Activated CD8-positive, alpha-beta memory T cell treated with anti-CD3 and anti-CD28 coated beads for 1 hour (primary cell): Measurements from ENCODE around the gene ELAVL3.
A peak's percentile ranks its signal among the peaks of the same experiment; 100 is the strongest.
"Not testable (repeated sequence)": the region's sequence is repeated elsewhere in the genome, so short reads cannot be mapped to it uniquely, and the experiment has no call there.

Experiments
- DNase-seq, 2 donors: peaks; one replicate each; pipeline ENCODE4 v3.0.0-alpha.2; 2020; ENCODE audit warnings: low read depth in 1 of 2; ENCODE audit errors: extremely low read depth in 1 of 2

The ELAVL3 gene

GRCh38 chr19:11486661-11487503 lies 6.0 kb upstream of the ELAVL3 start:
- DNase-seq: no peak

GRCh38 chr19:11485245-11485837 lies 4.5 kb upstream of the ELAVL3 start:
- no peak for DNase-seq

GRCh38 chr19:11483366-11484111 lies 2.7 kb upstream of the ELAVL3 start:
- DNase-seq: no peak

DNA sequence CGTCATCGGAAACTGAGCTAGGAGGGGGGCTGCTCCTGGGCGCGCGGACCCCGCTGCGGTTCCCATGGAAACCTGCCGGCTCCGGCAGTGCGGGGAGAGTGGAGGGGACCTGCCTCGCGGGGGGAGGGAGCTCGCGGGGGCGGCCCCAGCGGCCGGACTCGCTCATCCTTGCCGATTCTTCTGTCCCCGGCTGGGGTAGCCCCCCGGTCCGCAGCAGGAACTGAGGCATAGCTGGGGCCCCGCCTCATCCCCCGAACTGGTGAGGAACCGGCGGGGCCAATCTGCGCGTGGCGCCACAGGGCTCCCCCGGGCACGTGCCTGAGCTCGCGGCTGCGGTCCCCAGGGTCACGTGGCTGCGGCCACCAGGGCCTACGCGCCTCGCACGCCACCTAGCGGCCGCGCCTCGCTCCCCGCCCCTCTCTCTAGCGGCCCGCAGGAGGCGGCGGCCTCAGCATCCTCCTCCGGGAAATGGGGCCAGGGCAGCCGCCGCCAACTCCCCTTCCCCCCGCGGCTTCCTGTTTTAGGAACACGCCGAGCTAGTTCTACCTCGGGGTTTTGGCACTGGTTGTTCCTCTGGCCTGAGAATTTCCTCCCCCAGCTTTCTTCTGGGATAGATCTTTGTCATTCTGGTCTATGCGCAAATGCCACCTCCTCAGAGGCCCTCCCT lies 1.7 kb upstream of the ELAVL3 start:
- DNase-seq: peak; percentile 25 to 83

GRCh38 chr19:11481534-11482383 lies 913 bp upstream of the ELAVL3 start:
- DNase-seq: peak; percentile 22 to 27

DNA sequence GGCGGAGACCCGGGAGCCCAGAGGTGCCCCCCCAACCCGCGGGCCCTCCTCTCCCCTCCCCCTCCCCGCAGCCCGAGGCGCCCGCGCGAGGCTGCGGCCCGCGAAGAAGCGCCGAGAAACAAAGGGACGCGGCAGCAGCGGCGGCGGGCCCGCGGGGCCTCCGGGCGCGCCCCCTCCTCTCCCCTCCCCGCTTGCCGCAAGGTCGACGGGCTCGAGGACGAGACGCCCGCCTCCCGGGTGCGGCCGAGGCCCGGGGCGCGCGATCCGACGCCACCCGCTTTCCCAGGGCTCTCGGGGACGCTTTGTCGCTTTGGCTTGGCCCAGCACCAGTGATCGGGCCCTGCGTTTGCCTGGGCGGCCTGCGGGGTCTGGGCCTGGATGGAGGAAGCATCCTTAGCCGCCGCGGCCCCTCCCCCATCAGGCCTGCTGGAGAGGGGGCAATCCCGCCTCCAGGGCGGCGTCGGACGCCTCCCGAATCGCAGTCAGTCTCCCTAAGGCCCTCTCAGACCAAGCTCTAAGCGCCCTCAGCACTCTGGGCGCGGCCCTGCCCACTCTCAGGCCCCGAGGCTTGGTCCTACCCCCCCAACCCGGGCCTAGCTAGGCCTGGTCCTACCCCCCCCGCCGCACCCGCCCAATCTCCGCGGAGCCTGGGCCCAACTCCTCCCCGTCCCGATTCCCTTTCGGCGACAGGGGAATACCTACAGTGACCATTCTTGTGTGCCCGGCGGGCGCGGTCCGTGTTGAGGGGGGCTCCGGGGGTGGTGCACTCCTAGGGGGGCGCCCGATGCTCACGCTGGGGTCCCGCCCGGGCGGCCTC lies 740 bp downstream of the ELAVL3 start:
- DNase-seq: no peak

GRCh38 chr19:11479090-11479897 lies 1.6 kb downstream of the ELAVL3 start:
- no peak for DNase-seq

DNA sequence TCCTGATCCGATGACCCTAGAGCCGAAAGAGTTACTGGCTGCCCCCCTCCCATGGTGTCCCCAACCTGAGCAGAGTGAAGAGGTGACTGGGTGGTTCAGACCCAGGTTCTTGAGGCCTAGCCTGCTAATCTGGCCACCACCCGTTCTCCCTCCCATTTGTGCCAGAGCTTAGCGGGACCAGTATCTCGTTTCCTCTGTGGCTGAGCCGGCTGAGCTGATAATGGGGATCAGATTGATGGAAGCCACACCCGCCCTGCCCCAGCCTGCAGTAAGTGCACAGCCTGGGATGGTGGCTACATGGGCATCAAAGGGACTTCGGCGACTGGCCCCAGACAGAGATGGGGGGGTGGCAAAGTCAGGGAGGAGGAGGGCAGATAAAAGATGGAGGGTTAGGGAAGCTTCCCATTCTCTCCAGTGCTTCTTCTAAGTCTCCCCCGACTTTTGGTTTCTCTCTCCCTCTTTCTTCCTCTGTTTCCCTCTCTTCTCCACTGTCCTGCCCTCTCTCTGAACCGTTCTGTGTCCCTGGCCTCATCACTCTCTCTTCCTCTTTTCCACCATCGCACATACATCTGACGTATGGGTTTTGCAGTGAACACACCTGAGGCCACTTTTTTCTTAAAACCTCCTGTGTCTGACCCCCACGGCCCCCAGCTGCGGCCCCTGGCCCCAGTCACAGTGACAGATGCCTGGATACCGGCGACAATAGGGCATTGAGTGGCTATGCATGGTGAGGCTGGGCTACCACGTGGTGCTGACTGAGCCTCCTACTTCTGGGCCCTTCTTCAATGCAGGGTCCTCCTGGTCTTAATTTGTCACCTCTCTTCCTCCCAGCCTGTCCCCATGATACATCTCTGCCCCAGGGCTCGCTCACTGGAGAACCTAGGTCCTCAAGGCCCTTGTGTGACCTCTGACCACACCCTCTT lies 2.4 kb downstream of the ELAVL3 start:
- no peak for DNase-seq

- no peak for DNase-seq
These were observed 5.0 kb downstream of the ELAVL3 start for GRCh38 chr19:11475861-11476260.

DNA sequence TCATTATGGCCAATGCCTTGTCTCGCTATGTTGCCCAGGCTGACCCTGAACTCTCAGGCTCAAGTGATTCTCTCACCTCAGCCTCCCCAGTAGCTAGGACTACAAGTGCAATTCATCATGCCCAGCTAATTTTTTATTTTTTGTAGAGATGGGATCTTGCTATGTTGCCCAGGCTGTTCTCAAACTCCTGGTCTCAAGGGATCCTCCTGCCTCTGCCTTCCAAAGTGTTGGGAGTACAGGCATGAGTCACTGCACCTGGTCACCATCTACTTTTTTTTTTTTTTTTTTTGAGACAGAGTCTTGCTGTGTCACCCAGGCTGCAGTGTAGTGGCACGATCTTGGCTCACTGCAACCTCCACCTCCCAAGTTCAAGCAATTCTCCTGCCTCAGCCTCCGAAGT lies 5.5 kb downstream of the ELAVL3 start:
- not testable (repeated sequence) for DNase-seq

- no peak for DNase-seq
These were observed 7.1 kb downstream of the ELAVL3 start for GRCh38 chr19:11473725-11474124.

DNA sequence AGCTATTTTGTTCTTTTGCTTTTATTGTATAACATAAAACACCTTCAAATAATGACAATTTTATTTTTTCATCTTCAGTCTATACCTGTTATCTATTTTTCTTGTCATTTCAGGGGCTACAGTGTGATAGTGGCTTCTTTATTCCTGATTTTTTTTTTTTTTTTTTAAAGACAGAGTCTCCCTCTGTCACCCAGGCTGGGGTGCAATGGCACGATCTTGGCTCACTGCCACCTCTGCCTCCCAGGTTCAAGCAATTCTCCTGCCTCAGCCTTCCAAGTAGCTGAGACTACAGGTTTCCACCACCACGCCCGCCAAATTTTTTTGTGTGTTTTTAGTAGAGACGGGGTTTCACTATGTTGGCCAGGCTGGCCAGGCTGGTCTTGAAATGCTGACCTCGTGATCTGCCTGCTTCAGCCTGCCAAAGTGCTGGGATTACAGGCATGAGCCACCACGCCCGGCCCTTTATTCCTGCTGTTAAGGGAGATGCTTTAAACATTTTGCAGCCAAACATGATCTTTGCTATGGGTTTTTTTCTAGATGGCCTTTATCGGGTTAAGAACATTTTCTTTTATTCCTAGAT lies 12.5 kb downstream of the ELAVL3 start:
- DNase-seq: not testable (repeated sequence)

GRCh38 chr19:11465600-11465999 lies 15.2 kb downstream of the ELAVL3 start:
- DNase-seq: no peak

GRCh38 chr19:11464333-11465265 lies 16.2 kb downstream of the ELAVL3 start:
- DNase-seq: no peak

GRCh38 chr19:11463391-11463790 lies 17.5 kb downstream of the ELAVL3 start:
- no peak for DNase-seq

GRCh38 chr19:11461453-11461852 lies 19.4 kb downstream of the ELAVL3 start:
- no peak for DNase-seq
